ENCODE results near the gene PCDH11Y.
"Not testable (repeated sequence)": the region's sequence is repeated elsewhere in the genome, so short reads cannot be mapped to it uniquely, and the experiment has no call there.

The PCDH11Y gene, protein sequence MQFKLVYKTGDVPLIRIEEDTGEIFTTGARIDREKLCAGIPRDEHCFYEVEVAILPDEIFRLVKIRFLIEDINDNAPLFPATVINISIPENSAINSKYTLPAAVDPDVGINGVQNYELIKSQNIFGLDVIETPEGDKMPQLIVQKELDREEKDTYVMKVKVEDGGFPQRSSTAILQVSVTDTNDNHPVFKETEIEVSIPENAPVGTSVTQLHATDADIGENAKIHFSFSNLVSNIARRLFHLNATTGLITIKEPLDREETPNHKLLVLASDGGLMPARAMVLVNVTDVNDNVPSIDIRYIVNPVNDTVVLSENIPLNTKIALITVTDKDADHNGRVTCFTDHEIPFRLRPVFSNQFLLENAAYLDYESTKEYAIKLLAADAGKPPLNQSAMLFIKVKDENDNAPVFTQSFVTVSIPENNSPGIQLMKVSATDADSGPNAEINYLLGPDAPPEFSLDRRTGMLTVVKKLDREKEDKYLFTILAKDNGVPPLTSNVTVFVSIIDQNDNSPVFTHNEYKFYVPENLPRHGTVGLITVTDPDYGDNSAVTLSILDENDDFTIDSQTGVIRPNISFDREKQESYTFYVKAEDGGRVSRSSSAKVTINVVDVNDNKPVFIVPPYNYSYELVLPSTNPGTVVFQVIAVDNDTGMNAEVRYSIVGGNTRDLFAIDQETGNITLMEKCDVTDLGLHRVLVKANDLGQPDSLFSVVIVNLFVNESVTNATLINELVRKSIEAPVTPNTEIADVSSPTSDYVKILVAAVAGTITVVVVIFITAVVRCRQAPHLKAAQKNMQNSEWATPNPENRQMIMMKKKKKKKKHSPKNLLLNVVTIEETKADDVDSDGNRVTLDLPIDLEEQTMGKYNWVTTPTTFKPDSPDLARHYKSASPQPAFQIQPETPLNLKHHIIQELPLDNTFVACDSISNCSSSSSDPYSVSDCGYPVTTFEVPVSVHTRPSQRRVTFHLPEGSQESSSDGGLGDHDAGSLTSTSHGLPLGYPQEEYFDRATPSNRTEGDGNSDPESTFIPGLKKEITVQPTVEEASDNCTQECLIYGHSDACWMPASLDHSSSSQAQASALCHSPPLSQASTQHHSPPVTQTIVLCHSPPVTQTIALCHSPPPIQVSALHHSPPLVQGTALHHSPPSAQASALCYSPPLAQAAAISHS (N-terminal part only)

DNA sequence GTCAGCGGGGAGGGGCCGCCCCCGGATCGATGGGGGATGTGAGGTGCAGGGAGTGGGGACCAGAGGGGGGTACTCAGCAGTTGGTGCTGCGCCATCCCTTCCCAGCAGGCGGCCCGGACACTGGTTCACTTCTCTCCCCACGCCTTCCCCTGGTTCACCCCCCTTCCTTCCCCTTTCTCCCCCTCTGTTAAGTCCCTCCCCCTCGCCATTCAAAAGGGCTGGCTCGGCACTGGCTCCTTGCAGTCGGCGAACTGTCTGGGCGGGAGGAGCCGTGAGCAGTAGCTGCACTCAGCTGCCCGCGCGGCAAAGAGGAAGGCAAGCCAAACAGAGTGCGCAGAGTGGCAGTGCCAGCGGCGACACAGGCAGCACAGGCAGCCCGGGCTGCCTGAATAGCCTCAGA, at the start of gene PCDH11Y:
Gene PCDH11Y, plus strand, starts transcription at position 240 of the 400 bp plus-strand sequence. CDS start 56,804 bp downstream, outside the sequence.
- not testable (repeated sequence) for FAIRE-seq

GRCh38 chrY:4967894-4968293, 32.2 kb upstream of the PCDH11Y start:
- not testable (repeated sequence) for FAIRE-seq

- FAIRE-seq, result not testable (repeated sequence)
Observed at GRCh38 chrY:4991743-4992400, 8.2 kb upstream of the PCDH11Y start.

GRCh38 chrY:4994892-4995291, 5.2 kb upstream of the PCDH11Y start:
- FAIRE-seq, result not testable (repeated sequence)

GRCh38 chrY:5002476-5003184, 2.5 kb downstream of the PCDH11Y start:
- not testable (repeated sequence) for FAIRE-seq

GRCh38 chrY:5038972-5039523, 39.0 kb downstream of the PCDH11Y start:
- not testable (repeated sequence) for FAIRE-seq

DNA sequence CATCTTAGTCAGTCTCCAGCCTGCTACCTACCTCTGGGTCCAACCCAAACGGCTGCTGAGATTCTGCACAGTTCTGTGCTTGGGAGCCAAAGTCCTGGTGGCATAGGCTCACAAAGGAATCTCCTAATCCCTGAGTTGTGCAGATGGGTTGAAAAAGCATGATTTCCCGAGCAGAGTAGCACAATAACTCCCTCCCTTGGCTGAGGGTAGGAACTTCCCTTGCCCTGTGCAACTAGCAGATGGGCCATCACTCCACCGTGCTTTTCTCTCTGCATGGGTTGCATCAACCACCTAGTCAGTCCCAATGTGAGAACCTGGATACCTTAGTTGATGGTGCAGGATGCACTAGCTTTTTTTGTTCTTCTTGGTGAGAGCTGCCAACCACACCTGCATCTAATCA, 82.9 kb downstream of the PCDH11Y start:
- FAIRE-seq, result not testable (repeated sequence)

DNA sequence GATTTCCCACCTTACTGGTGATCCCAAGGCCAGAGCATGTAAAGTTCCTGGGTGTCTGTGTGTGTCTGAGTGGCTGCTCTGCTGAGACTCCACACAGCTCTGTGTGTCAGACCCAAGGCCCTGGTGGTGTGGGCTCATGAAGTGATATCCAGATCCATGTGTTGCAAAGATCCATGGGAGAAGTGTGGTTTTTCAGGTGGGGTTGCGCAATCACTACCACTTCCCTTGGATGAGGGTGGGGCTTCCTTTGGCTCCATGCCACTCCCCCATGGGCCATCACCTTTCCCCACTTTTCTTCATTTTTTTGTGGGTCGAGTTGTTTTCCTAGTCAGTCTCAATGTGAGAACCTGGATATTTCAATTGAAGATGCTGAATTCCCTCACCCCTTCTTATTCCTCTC, 182.9 kb downstream of the PCDH11Y start:
- not testable (repeated sequence) for FAIRE-seq

DNA sequence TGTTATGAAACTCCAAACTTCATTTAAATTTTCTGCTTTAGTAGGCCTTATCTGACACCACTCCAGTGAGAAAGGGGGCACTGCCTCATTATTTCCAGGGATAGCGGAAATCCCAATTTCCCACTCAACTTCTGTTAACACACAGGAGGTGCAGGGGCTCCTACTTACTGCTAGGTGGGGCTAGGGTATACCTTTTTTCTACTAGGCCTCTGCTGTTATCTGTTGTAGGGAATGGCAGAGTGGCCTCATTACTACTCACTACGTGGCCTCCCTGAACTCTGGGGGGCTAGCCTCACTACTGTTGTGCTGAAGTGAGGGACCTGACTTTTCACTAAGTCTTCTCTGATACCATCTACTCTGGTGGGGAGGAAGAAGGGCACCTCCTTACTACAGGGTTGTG, 215.0 kb downstream of the PCDH11Y start:
- not testable (repeated sequence) for FAIRE-seq

GRCh38 chrY:5324931-5325330, 324.8 kb downstream of the PCDH11Y start:
- FAIRE-seq, result not testable (repeated sequence)

DNA sequence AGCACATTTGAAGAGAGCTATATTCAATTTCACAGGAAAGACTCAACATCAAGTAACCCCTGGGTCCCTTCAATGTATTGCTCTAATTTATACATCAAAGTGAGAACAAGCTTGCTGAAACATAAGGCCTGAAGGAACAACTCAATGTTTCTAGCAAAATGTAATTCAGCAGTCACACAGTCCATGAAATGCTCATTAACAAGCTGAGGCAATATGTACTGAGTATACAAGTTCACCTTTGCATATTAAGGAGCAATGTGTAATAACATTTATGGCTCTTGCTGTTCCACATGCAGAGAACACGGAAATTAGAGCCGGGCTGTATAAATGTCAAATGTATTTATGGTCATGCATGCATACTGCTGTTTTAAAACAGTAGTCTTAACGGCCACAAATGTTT, 342.1 kb downstream of the PCDH11Y start:
- not testable (repeated sequence) for FAIRE-seq

GRCh38 chrY:5543705-5544104, 543.6 kb downstream of the PCDH11Y start:
- FAIRE-seq, result not testable (repeated sequence)

DNA sequence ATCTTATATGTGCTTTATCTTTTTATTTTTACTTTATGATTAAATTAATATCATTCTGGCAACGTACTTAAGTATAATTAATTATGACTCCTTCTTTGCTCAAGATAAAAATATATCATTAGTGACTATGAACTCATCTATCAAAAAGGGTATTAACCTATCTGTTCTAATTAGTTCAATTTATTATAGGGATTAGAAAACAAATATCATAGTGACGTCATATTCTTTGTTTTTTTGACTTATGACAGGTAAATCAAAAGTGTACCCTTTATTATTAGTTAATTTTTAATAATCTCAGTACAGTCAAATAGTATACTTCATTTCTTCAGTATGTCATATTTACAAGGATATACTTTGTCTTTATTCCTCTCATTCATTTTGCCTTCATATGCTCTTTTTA, 638.5 kb downstream of the PCDH11Y start:
- not testable (repeated sequence) for FAIRE-seq

- not testable (repeated sequence) for FAIRE-seq
Observed at GRCh38 chrY:5679265-5679664, 679.2 kb downstream of the PCDH11Y start.

DNA sequence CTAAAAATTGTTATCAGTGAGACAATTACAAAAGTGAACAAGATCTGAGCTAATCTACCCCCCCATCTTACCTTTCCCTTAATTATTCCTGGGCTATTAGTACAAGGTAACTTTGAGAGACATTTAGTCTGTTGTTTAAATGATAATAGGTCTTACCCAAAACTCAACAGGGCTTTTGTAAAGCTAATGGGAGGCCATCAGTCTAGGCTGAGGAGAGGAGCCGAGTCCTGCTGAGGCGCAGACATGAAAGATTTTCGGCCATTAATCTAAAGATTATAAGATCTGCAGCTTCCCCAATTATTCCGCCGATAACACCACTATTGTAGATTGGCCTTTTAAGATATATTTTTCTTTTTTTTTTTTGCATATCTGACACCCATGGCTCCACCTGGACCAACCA, 708.6 kb downstream of the PCDH11Y start:
- FAIRE-seq, result not testable (repeated sequence)

DNA sequence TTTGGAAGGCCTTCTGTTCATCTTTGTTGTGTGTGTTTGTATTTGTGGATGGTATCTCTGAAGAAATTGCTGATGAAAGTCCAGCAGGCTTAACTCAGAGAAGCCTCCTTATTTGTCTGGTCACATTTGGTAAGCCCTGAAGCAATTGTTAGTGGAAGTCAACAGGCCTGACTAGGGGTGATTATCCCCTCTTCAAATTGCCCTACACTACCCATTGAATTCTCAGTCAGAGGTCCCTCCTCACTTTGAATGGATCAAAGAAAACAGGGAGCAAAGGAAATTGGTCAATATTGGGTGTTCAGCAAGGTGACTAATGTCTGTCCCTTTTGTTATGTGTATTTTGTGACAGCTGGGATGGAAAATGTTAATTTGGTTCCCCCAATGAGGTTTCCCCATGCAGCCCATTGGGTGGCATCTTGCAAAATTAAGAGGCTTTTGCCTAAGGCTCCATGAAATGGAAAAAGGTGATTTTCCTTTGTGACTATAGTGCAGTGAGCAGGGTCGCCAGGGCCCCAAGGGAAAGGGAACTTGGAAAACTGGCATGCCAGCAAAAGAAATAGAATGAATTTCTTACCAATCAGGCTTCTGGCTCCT, 709.8 kb downstream of the PCDH11Y start:
- FAIRE-seq, result not testable (repeated sequence)

- not testable (repeated sequence) for FAIRE-seq
Observed at GRCh38 chrY:5761403-5761802, 761.3 kb downstream of the PCDH11Y start.

DNA sequence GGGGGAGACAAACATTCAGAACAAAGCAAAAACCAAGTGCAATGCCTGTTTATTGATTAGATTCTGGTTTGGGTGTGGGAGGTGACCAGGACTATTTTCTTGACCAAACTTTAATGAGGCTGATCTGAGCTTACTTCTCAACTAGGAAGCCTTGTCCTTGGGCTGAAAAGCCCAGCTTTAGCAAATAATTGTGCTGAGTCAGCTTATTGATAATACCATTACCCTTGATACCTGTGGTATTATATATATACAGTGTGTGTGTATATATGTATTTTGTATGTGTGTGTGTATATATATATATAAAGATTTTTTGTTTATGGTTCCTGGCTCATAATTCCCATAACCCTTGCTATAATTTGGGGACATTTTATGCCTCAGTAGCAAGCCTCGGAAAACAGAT, 776.4 kb downstream of the PCDH11Y start:
- FAIRE-seq, result not testable (repeated sequence)
